Measurements from ENCODE around the gene SNX6.
"Not testable (repeated sequence)": the region's sequence is repeated elsewhere in the genome, so short reads cannot be mapped to it uniquely, and the experiment has no call there.

SNX6 gene

DNA sequence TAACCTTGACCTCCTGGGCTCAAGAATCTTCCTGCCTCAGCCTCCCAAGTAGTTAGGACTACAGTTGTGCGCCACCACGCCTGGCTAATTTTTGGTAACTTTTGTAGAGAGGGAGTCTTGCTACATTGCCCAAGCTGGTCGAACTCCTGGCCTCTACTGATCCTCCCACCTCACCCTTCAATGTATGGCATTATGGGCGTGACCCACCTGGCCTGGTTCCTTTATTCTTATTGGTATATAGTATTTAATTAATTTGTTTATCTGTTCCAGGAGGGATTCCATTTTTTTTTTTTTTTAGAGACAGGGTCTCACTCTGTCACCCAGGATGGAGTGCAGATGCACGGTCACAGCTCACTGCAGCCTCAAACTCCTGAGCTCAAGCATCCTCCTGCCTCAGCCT, 49.6 kb downstream of the SNX6 start:
- no peak for TF ChIP-seq JUND (IDR thresholded peaks at IDR 0.05; ENCODE audit: low read depth)
- DNase-seq (ENCODE audit: low read depth in 1 of 2, low spot score in 1 of 2) = no peak

DNA sequence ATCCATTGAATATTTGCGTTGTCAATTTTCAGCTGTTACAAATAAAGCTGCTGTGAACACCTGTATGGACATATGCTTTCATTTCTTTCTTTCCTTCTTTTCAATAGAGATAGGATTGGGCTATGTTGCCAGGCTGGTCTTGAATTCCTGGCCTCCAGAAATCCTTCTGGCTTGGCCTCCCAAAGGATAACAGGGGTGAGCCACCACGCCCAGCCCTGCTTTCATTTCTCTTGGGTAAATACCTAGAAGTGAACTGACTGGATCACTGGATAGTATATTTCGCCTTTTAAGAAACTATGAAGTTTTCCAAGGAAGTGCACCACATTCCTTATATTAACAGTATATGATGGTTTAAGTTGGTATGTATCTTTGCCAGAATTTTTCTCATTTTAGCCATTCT, 58.2 kb downstream of the SNX6 start:
- DNase-seq (ENCODE audit: low read depth in 1 of 2, low spot score in 1 of 2) = no peak
- TF ChIP-seq JUND (IDR thresholded peaks at IDR 0.05; ENCODE audit: low read depth) = no peak
- in situ Hi-C loops (cut with HindIII; ENCODE audit: low pct_unique_long_range_greater_than_20kb, low sequenced_read_pairs) = no loop called here

More for the DNA sequence above, 49.6 kb downstream of the SNX6 start:
- in situ Hi-C loops (cut with HindIII; ENCODE audit: low pct_unique_long_range_greater_than_20kb, low sequenced_read_pairs) = no loop called here

DNA sequence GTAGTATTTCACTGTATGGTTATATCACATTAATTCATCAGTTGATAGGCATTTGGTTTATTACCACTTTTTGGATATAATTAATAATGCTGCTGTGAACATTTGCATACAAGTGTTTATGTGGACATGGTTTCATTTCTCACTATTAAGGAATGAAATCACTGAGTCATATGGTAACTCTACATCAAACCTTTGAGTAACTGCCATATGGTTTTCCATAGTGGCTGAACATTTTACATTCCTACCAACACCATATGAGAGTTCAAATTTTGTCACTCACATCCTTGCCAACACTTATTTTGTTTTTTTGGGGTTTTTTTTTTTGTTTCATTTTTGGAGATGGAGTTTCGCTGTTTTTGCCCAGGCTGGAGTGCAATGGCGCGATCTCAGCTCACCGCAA, 60.2 kb downstream of the SNX6 start:
- no peak for DNase-seq (ENCODE audit: low read depth in 1 of 2, low spot score in 1 of 2)
- in situ Hi-C loops (cut with HindIII; ENCODE audit: low pct_unique_long_range_greater_than_20kb, low sequenced_read_pairs) = no loop called here
- TF ChIP-seq JUND (IDR thresholded peaks at IDR 0.05; ENCODE audit: low read depth) = no peak

DNA sequence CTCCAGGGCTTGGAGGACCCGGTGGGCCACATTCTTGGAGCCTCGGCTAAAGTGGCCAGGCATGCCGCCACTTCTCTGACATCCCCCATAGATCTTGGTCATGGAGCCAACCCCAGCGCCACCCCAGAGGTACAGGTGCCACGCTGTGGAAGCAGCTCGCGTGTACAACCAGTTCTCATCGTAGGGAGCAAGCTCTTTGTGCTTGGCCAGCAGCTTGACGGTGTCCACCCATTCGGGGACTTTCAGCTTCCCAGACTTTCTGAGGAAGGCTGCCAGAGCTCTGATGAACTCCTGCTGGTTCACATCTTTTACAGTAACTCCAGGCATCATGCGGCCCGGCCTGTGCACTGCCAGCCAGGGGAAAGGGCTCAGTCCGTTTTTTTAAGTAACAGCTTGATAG, 61.1 kb downstream of the SNX6 start:
- in situ Hi-C loops (cut with HindIII; ENCODE audit: low pct_unique_long_range_greater_than_20kb, low sequenced_read_pairs) = no loop called here
- TF ChIP-seq JUND (IDR thresholded peaks at IDR 0.05; ENCODE audit: low read depth) = no peak
- DNase-seq (ENCODE audit: low read depth in 1 of 2, low spot score in 1 of 2) = no peak

DNA sequence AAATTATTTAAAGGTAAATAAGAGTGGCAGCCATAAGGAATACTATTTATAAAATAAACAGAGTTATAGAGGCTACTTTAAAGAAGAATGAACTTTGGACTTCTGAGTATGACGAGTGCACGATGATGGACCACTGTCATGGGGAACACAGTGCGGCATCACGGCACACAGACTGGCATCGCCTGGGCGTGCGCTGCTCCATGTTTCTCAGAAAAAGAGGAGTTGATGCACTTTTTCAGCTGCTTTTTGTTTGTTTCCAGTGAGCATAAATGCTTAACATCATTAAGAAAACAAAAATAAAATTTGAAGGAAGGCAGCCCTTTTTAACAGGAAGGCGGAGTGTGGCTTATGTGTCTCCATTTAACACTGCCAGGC, 67.2 kb downstream of the SNX6 start:
- no peak for TF ChIP-seq JUND (IDR thresholded peaks at IDR 0.05; ENCODE audit: low read depth)
- no peak for DNase-seq (ENCODE audit: low read depth in 1 of 2, low spot score in 1 of 2)
- in situ Hi-C loops (cut with HindIII; ENCODE audit: low pct_unique_long_range_greater_than_20kb, low sequenced_read_pairs) = no loop called here

DNA sequence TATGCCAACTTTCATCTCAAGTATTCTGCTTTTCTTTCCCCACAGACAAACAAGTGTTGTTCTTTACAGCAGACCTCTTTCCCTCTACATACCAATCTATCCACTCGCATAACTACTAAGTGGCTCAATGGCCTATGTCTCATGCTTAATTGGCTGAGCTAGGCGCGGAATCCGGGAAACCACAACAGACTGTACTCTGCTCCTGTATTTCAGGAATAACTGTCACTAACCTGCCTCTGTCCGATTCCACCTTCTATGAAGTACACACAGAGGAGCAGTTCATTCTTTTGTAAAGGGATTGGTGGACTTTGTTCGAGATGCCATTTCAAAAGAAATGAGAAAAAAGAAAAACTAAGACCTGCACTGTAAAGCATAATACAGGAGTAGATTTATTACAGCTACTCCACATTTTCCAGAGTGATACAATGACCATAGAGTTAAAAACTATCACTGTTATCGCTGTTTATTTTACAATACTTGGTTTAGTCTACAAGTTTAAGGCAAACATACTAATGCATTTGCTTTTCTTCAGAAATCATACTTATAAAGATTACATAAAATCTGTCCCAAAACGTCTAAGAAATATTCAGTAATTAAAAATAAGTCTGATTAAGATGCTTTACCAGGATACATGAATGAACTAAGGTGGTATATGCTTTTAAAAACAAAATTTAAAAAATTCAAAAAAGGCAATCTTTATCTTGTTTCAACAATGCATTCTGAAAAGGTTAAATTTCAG, 67.7 kb downstream of the SNX6 start:
- DNase-seq (ENCODE audit: low read depth in 1 of 2, low spot score in 1 of 2); in situ Hi-C loops (cut with HindIII; ENCODE audit: low pct_unique_long_range_greater_than_20kb, low sequenced_read_pairs): not testable (repeated sequence)

DNA sequence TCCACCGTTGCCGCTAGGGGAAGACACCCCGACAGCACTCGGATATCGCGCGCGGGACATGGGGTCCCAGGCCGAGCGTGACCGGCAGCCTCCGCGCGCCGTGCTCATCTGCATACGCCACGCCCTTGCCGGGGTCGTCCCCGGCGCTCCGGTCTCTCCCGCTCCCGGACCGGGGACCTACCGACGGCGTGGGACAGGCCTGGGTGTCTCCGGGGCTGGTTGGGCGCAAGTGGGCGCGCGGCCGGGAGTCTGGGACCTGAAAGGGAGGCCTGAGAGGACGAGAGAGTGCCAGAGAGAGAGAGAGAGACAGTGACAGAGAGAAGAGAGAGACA, 73.5 kb downstream of the SNX6 start:
- in situ Hi-C loops (cut with HindIII; ENCODE audit: low pct_unique_long_range_greater_than_20kb, low sequenced_read_pairs) = not testable (repeated sequence)

DNA sequence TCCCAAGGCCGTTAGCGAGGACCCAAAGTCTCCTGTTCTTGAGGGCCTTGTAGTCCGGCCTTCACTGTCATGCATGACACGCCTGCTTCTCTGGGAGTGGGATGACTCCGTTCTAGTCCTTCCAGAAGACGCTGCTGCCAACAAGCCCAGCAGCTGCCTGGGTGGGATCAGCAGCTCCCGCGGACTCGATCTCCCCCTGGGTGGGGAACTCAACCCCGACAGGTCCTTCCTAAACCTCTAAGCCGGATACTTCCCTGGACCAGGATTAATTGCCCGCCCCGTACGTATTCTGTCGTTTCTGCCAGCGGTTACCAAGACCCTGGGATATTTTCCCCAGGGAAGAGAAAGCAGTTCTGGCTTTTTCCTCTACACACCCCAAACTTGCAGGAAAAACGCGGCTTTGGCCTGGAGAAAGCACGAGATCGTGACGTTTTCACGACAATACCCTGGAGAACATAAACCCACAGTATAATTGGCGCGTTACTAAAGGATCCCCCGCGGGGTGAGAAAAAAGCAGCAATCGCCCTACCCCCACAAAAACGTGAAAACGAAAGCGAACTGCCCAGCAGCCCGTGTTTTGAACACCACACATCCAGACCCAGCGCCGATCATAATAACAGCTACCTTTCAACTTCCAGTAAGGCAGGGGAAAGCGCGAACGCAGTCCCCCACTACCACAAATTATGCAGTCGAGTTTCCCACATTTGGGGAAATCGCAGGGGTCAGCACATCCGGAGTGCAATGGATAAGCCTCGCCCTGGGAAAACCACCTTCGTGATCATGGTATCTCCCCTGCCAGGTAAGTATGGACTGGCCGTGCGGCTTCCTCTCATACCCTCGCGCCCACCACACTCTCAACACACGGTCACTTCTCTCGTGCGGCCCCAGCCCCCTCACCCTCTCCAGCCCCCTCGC, 74.1 kb downstream of the SNX6 start:
- in situ Hi-C loops (cut with HindIII; ENCODE audit: low pct_unique_long_range_greater_than_20kb, low sequenced_read_pairs); DNase-seq (ENCODE audit: low read depth in 1 of 2, low spot score in 1 of 2): not testable (repeated sequence)

More for the DNA sequence above, 73.5 kb downstream of the SNX6 start:
- not testable (repeated sequence) for DNase-seq (ENCODE audit: low read depth in 1 of 2, low spot score in 1 of 2)

DNA sequence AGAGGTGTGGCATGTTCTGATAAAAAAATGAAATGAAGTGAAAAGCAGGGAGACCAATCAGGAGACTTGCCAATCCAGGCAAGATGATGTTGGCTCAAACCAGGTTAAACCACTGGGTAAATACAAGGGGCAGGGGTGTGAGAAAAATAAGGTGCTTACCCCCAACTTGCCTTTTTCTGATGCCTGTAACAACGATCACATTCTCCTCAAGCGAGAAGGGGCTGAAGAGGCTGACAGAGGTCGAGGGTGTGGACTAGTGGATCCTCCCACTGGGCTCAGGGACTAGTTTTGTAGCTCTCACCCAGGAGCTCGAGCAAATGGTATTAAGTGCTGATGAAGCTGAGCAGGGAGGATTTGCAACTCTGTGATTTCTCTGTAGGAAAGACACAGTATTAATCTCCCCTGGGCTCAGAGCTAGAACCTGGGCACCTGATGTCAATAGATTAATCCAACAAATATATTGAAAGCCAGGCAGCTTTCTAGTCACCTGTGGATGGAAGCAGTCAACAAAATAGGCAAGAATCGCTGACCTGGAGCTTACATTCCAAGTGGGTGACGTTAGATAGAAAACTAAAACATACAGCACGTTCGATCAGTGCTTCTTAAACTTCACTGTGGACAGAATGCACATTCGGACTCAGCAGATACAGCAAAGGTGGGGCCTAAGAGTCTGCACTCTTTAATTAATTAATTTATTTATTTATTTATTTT, 75.3 kb downstream of the SNX6 start:
- in situ Hi-C loops (cut with HindIII; ENCODE audit: low pct_unique_long_range_greater_than_20kb, low sequenced_read_pairs) = no loop called here
- peak; percentile 56 to 73 for DNase-seq (ENCODE audit: low read depth in 1 of 2, low spot score in 1 of 2)
- TF ChIP-seq JUND (IDR thresholded peaks at IDR 0.05; ENCODE audit: low read depth) = no peak

DNA sequence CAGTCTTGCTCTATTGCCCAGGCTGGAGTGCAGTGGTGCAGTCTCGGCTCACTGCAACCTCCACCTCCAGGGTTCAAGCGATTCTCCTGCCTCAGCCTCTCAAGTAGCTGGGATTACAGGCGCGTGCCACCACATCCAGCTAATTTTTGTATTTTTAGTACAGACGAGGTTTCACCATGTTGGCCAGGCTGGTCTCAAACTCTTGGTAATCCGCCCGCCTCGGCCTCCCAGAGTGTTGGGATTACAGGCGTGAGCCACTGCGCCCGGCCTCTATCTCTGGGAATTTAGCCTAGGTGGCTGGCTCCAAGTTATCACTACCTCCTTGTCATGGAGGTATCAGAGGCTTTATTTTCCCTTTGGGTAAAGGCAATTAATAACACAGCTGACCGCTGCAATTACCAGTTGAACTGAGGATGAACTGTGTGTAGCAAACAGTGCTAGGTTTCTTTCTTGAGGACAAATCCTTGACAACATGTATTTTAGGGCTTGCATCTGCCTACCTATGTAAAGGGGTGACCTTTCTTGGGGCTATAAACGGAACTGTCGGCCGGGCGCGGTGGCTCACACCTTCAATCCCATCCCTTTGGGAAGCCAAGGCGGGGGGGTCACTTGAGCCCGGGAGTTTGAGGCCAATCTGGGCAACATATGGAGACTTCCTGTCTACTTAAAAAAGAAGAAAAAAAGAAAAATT, 80.5 kb downstream of the SNX6 start:
- in situ Hi-C loops (cut with HindIII; ENCODE audit: low pct_unique_long_range_greater_than_20kb, low sequenced_read_pairs); DNase-seq (ENCODE audit: low read depth in 1 of 2, low spot score in 1 of 2): not testable (repeated sequence)

DNA sequence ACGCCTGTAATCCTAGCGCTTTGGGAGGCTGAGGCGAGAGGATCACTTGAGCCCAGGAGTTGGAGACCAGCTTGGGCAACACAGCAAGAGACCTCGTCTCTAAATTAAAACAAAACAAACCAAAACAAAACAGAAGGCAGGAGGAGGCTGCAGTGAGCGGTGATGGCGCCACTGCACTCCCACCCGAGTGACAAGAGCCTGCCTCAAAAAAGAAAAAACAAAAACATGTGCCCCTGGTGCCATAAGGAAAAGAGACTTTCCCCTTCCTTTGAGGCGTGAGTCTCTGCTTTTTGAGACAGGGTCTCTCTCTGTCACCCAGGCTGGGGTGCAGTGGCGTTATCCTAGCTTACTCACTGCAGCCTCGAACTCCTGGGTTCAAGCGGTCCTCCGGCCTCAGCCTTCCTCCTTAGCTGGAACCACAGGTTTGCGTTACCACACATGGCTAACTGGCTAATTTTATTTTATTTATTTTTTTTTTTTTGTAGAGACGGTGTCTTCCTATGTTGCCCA, 81.4 kb downstream of the SNX6 start:
- DNase-seq (ENCODE audit: low read depth in 1 of 2, low spot score in 1 of 2) = no peak
- TF ChIP-seq JUND (IDR thresholded peaks at IDR 0.05; ENCODE audit: low read depth) = no peak
- in situ Hi-C loops (cut with HindIII; ENCODE audit: low pct_unique_long_range_greater_than_20kb, low sequenced_read_pairs) = no loop called here

DNA sequence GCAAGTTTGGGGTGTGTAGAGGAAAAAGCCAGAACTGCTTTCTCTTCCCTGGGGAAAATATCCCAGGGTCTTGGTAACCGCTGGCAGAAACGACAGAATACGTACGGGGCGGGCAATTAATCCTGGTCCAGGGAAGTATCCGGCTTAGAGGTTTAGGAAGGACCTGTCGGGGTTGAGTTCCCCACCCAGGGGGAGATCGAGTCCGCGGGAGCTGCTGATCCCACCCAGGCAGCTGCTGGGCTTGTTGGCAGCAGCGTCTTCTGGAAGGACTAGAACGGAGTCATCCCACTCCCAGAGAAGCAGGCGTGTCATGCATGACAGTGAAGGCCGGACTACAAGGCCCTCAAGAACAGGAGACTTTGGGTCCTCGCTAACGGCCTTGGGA, 82.8 kb downstream of the SNX6 start:
- DNase-seq (ENCODE audit: low read depth in 1 of 2, low spot score in 1 of 2); in situ Hi-C loops (cut with HindIII; ENCODE audit: low pct_unique_long_range_greater_than_20kb, low sequenced_read_pairs): not testable (repeated sequence)

DNA sequence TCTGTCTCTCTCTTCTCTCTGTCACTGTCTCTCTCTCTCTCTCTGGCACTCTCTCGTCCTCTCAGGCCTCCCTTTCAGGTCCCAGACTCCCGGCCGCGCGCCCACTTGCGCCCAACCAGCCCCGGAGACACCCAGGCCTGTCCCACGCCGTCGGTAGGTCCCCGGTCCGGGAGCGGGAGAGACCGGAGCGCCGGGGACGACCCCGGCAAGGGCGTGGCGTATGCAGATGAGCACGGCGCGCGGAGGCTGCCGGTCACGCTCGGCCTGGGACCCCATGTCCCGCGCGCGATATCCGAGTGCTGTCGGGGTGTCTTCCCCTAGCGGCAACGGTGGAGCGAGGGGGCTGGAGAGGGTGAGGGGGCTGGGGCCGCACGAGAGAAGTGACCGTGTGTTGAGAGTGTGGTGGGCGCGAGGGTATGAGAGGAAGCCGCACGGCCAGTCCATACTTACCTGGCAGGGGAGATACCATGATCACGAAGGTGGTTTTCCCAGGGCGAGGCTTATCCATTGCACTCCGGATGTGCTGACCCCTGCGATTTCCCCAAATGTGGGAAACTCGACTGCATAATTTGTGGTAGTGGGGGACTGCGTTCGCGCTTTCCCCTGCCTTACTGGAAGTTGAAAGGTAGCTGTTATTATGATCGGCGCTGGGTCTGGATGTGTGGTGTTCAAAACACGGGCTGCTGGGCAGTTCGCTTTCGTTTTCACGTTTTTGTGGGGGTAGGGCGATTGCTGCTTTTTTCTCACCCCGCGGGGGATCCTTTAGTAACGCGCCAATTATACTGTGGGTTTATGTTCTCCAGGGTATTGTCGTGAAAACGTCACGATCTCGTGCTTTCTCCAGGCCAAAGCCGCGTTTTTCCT, 83.4 kb downstream of the SNX6 start:
- in situ Hi-C loops (cut with HindIII; ENCODE audit: low pct_unique_long_range_greater_than_20kb, low sequenced_read_pairs); DNase-seq (ENCODE audit: low read depth in 1 of 2, low spot score in 1 of 2): not testable (repeated sequence)

DNA sequence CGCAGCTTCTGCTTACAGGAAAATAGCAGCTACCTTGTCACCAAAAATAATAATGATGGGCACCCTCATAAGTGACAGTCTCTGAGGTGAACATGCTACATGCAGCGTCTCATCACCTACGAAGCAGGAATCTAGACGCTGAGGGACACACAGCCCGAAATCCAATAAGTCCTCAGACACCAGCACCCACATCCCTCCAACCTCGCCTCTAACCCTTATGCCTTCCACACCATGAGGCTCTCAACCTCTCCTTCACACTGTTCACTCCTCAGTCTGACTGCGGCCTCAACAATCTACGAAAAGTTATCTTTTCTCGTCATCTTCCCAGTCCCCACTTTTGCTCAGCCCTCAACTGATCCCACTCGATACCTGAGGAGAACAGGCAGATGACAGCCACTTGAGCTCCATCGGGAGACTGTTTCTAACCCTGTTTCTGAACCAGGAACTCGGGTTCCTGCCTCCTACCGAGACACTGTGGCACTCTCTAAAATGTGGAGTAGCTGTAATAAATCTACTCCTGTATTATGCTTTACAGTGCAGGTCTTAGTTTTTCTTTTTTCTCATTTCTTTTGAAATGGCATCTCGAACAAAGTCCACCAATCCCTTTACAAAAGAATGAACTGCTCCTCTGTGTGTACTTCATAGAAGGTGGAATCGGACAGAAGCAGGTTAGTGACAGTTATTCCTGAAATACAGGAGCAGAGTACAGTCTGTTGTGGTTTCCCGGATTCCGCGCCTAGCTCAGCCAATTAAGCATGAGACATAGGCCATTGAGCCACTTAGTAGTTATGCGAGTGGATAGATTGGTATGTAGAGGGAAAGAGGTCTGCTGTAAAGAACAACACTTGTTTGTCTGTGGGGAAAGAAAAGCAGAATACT, 89.5 kb downstream of the SNX6 start:
- DNase-seq (ENCODE audit: low read depth in 1 of 2, low spot score in 1 of 2); in situ Hi-C loops (cut with HindIII; ENCODE audit: low pct_unique_long_range_greater_than_20kb, low sequenced_read_pairs): not testable (repeated sequence)
